ENCODE measurements around the gene TPK1. TPM values are rescaled to one million over a fixed set of nuclear protein-coding genes. Genes with fewer than 3 reads are reported as not detected.

Gene TPK1
- total RNA-seq, 2 donors from 2014 or later = 4.5 to 5.1 TPM

GRCh38 chr7:144786079-144786478 lies 49.8 kb downstream of the TPK1 start:
- Histone ChIP-seq H3K9me3 (no peaks in the 10 kb centered on the region), H3K4me3 (no peak overlapping the region), H3K27me3 (replicated peaks; ENCODE audit: insufficient read depth) (no peaks in the 10 kb centered on the region), H3K27ac (no peak overlapping the region), H3K36me3 (no peaks in the 10 kb centered on the region), H3K4me1 (replicated peaks) (no peaks in the 10 kb centered on the region)
- intact Hi-C loops (cut with DNase I) = no loop called here
- no peak for TF ChIP-seq POLR2AphosphoS5 (IDR thresholded peaks at IDR 0.05)
- no peak for TF ChIP-seq CTCF (IDR thresholded peaks at IDR 0.05)
- TF ChIP-seq POLR2A (IDR thresholded peaks at IDR 0.05) = no peak
- no peak for DNase-seq (ENCODE audit: low spot score)
- 90% methylated on average over 1 of the region's 1 CpG for WGBS

- TF ChIP-seq POLR2A (IDR thresholded peaks at IDR 0.05) = no peak
- no peak for TF ChIP-seq CTCF (IDR thresholded peaks at IDR 0.05)
- no peak for TF ChIP-seq POLR2AphosphoS5 (IDR thresholded peaks at IDR 0.05)
- Histone ChIP-seq H3K4me1 (replicated peaks) (no peaks in the 10 kb centered on the region), H3K4me3 (no peak overlapping the region), H3K9me3 (no peaks in the 10 kb centered on the region), H3K27me3 (replicated peaks; ENCODE audit: insufficient read depth) (no peaks in the 10 kb centered on the region), H3K27ac (no peak overlapping the region), H3K36me3 (no peaks in the 10 kb centered on the region)
- intact Hi-C loops (cut with DNase I) = no loop called here
- DNase-seq (ENCODE audit: low spot score) = no peak
- WGBS = 41% methylated on average over 1 of the region's 1 CpG
Observed at GRCh38 chr7:144785521-144785920, 50.3 kb downstream of the TPK1 start.

DNA sequence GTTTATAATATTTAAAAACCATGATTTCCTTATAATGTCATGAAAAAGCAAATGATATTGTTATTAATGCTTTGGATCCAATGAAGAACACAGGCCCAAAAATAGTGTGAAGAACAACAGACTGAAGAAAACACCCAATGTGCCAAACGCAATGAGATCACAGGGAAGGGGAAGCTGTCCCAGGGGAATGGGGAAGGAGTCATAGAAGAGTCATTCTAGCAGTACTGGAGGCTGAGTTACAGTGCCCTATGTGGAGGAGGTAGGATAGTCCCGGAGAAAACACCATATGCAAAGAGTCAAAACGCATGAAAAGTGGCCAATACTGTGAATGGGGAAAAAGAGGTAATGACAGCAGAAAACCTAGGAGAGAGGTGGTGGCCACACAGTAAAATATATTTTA lies 50.9 kb downstream of the TPK1 start:
- H3K36me3 ChIP-seq = no peaks in the 10 kb centered on the region
- DNase-seq (ENCODE audit: low spot score) = no peak
- H3K27ac ChIP-seq = no peak overlapping the region
- 88% methylated on average over 3 of the region's 3 CpGs for WGBS
- no peaks in the 10 kb centered on the region for H3K9me3 ChIP-seq
- H3K4me3 ChIP-seq = no peak overlapping the region
- intact Hi-C loops (cut with DNase I) = no loop called here
- no peaks in the 10 kb centered on the region for H3K27me3 ChIP-seq (replicated peaks; ENCODE audit: insufficient read depth)
- H3K4me1 ChIP-seq (replicated peaks) = no peaks in the 10 kb centered on the region
- TF ChIP-seq POLR2AphosphoS5 (IDR thresholded peaks at IDR 0.05) (no peak), CTCF (IDR thresholded peaks at IDR 0.05) (no peak)

DNA sequence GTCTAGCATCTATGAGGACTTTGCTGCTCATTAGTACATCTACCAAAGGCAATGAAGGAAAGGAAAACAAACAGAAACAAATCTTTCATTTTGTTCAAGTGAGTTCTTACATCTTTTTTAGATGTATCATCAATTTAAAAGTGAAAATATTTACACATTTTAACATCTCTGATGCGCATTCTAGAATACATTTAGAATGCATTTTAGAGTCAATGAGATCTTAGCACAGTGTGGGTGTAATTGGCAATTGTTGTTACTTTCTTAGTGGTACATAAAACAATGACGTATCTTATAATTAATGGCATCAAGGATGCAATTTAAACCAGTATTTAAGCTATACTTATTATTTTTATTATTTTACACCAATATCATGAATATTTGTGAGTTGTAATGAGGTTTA lies 51.4 kb downstream of the TPK1 start:
- intact Hi-C loops (cut with DNase I) = no loop called here
- Histone ChIP-seq H3K36me3 (no peaks in the 10 kb centered on the region), H3K4me3 (no peak overlapping the region), H3K9me3 (no peaks in the 10 kb centered on the region), H3K27ac (no peak overlapping the region), H3K27me3 (replicated peaks; ENCODE audit: insufficient read depth) (no peaks in the 10 kb centered on the region), H3K4me1 (replicated peaks) (no peaks in the 10 kb centered on the region)
- DNase-seq (ENCODE audit: low spot score) = no peak
- 94% methylated on average over 2 of the region's 2 CpGs for WGBS
- TF ChIP-seq CTCF (IDR thresholded peaks at IDR 0.05) (no peak), POLR2A (IDR thresholded peaks at IDR 0.05) (no peak), POLR2AphosphoS5 (IDR thresholded peaks at IDR 0.05) (no peak)

GRCh38 chr7:144782883-144783282 lies 53.0 kb downstream of the TPK1 start:
- TF ChIP-seq POLR2AphosphoS5 (IDR thresholded peaks at IDR 0.05) (no peak), CTCF (IDR thresholded peaks at IDR 0.05) (no peak), POLR2A (IDR thresholded peaks at IDR 0.05) (no peak)
- no peaks in the 10 kb centered on the region for H3K27me3 ChIP-seq (replicated peaks; ENCODE audit: insufficient read depth)
- H3K27ac ChIP-seq = no peak overlapping the region
- no peaks in the 10 kb centered on the region for H3K4me1 ChIP-seq (replicated peaks)
- H3K36me3 ChIP-seq = no peaks in the 10 kb centered on the region
- intact Hi-C loops (cut with DNase I) = no loop called here
- H3K4me3 ChIP-seq = no peak overlapping the region
- no peaks in the 10 kb centered on the region for H3K9me3 ChIP-seq
- WGBS = 0% methylated on average over 1 of the region's 1 CpG
- no peak for DNase-seq (ENCODE audit: low spot score)
